COR-L47 (cell line): ENCODE measurements around the gene IER5.

Experiments used
- DNase-seq: peaks from one replicate; lab custom pipeline; 2025; lab: John Stamatoyannopoulos, UW

Gene IER5

DNA sequence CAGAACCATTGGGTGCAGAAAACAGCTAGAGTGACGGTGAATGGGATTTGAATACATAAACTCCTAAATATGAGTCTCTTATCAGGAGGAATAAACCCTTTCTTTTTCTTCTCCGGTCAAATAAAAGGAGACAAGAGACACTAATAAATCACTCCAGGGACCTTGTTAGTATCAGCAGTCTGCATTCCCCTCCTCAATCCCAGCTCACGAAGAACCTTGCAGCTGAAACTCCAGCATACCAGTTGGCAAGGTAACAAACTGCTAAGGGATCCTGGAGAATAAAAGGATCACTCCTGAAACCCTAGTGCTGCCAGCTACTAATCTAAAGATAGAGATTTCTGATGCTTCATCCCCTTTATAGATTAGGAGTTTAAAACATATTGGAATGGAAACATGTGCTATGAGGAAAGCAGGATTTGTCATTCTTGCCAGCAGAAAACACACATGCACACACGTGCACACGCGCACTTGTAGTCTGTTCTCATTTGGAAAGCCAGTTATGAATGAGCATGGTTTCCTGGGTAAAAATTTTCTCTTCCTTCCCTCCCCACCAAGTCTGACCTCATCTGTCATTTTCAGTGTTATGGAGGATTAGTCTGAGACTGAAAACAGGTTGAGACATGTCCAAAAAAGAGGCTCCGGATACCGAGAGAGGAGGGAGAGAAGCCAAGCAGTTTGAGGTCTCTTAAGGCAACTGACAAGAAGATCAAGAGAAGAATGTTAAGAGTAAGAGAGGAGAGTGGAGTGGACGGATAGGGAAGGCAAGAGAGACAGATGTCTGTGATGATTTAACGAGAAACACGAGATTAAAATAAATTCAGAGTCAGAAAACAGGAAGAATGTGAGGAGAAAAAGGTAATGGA lies 10.9 kb downstream of the IER5 start:
- no peak for DNase-seq

- no peak for DNase-seq
Observed at GRCh38 chr1:181100015-181100905, 11.8 kb downstream of the IER5 start.

- DNase-seq, result no peak
Observed at GRCh38 chr1:181100934-181101333, 12.4 kb downstream of the IER5 start.

- peak; percentile 93 for DNase-seq
Observed at GRCh38 chr1:181101581-181102226, 13.2 kb downstream of the IER5 start.

GRCh38 chr1:181102841-181103240 lies 14.3 kb downstream of the IER5 start:
- no peak for DNase-seq

DNA sequence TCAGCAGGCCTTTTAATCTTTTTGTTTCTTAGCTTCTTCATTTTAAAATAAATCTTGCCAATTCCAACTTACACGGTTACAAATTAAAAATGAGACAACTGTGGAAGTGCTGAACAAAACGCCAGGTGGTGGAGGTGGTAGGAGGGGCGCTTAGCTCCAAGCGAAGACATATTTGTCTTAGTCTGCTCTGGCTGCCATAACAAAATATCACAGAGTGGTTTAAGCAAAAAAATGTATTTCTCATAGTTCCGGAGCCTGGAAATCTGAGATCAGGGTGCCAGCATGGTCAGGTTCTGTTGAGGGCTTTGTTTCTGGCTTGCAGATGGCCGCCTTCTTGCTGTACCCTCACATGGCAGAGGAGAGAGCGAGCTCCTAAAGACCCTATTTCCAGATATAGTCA lies 14.9 kb downstream of the IER5 start:
- no peak for DNase-seq

- no peak for DNase-seq
Observed at GRCh38 chr1:181104042-181104789, 15.7 kb downstream of the IER5 start.

DNA sequence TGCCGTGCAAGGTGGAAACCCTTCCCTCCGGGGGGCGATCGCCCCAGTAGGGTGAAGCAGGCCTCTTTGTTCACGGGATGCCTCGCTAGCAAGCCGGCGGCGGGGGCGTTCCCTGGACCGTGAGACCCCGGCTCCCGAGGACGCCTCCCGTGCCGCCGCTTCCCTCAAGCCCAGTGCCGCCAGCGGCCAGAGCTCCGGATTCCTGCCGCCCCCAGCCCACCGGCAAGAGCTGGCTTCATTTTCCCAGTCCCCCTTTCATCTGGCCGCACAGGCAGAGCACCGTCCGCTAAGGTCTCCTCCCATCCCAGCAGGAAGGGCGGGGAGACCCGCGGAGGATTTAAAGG lies 16.3 kb downstream of the IER5 start:
- peak; percentile 76 for DNase-seq

GRCh38 chr1:181105134-181106021 lies 16.9 kb downstream of the IER5 start:
- peak; percentile 89 for DNase-seq

DNA sequence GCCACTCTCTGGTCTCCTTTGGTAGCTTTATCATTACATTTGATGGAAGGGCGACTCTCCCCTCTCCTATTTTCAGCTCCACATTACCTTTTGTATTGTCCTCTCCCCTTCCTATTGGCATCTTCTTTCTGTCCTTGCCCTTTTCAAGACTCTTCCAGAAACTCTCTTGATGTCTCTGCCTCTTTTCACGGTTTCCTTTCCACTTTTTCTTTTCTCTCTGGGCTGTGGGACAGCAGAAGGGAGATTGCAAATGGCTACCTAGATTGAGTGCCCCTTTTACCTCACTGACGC lies 17.5 kb downstream of the IER5 start:
- no peak for DNase-seq

- DNase-seq, result no peak
Observed at GRCh38 chr1:181106479-181106878, 18.0 kb downstream of the IER5 start.

DNA sequence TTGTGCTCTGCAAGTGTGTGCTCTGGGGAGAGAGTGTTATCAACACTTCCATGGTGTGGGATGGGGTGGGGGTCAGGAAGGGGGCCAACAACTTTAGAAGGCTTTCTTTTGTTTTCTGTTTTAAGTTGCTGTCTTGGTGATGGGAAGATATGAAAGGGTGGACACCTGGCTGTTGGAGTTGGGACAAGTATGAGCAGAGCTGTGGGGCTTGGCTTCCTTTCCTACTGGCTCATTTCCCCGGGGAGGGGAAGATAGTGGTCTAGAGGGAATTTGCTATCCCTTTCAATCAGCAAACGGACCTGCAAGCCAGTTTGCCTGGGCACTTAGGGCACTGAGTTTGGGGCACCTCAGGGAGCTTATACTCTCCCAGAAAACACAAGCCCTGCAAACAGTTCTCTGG lies 19.2 kb downstream of the IER5 start:
- DNase-seq, result no peak

DNA sequence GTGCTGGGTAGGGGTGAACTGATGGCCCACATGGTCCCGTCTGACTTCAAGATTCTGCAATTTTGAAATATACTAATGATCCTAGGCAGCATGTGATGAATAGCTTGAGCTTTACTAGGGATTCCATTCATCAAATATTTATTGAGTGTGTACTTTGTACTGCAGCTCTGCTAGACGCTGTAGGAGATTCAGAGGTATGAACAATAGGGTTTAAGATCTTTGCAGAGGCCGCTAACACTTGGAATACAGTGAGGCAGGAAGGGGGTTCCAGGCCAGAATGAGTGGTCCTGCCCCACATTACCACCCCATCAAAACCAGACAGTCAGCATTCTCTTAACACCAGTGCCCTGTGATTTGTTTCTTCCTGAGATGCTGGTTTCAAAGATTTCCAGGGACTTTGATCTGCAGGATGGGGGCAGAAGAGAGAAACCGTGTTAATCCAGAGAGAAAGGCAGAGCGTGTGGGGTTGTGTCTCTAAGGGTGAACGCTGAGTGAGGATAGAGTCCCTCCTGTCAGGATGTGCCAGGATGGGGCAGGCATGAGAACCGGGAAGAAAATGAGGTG lies 19.9 kb downstream of the IER5 start:
- DNase-seq, result no peak

DNA sequence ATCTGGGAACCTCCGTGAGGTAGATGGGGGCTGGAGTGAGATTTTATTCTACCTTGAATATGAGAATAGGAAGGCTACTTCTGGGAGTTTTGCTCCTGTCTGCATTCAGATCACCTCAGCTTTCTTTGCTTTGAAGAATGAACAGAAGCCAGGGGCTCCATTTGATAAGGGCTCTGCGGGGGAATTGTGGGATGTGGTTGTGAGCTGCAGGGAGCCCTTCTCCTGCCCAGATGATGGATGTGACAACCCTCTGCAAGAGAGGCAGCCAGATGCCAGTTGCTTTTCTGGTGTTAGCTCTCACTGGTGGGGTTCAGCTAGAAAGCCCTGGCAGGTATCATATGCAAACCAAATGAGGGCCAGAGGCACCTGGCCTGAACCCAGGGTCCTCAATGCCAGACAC lies 21.5 kb downstream of the IER5 start:
- DNase-seq, result no peak

DNA sequence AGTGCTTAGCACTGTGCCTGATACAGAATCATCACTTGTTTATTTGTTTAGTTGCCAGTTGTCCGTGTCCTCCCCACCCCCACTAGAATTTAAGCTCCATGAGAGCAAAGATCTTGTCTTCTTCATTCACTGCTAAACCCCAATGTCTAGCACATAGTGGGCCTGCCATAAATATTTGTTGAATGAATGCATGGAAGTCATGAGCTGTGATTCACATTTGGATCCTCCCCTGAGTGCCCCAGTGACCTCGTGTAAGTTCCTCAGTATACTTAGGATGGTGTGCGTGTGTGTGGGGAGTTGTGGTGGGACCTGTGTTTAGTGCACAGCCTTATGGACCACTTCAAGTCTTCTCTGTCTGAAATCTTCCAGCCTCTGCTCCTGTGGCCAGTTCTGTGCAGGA lies 23.1 kb downstream of the IER5 start:
- no peak for DNase-seq

GRCh38 chr1:181112071-181112929 lies 23.8 kb downstream of the IER5 start:
- DNase-seq, result no peak

DNA sequence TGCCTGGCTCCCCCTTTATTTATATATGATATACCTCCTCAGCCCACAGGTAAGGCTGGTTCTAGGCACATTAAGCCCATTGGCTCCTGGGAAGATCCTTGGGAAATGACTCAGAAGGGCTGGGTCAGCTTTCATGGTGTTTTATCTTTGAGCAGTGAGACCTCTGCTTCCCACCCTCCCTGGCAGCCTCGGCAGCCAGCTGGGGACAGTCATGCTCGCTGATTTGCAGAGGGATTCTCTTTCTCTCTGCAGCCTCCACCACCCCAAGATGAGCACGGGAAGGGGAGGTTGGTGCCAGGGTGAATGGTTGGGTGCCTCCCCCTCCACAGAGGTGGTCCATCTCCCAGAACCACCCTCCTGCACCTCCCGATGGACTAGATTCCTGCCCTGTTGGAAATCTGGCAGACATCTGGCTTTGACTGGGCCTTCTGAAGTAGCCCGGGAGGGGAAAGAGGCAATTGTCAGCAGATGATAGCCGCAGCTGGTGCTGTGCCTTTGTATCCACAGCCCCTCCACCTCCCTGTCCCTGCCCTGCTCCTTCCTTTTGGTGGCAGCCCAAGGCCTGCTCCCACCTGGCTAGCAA lies 24.6 kb downstream of the IER5 start:
- no peak for DNase-seq

DNA sequence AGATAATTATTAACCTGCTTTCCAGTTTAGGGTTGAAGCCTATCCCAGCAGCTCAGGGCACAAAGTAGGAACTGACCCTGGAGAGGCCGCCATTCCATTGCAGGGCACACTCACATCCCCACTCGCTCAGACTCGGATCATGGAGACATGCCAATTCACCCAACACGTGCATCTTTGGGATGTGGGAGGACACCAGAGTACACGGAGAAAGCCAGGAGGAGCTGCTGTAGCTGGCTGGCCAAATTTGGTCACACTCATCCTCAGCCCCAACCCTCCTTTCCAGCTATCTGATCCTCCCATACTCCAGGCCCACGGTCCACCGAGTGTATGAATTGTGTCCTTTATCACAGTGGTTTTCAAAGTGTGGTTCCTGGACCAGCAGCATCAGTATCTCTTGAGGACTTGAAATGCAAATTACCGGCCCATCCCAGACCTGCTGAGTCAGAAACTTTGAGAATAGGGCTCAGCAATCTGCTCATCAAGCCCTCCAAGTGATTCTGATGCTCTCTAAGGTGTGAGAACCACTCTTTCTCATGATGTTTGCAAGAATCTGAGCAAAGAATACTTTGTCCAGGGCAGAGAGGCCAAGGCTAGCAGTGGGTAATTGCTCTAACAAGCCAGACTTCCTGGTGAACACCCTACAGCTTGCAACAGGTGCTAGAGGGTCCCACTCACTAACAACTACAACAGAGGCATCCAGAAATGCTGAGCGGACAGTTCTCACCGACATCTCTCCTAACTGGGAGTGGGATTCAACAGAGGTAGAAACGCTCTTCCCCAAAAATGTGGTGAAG lies 26.3 kb downstream of the IER5 start:
- DNase-seq, result no peak

GRCh38 chr1:181115368-181115684 lies 26.8 kb downstream of the IER5 start:
- no peak for DNase-seq
